Renal cortex interstitium (tissue), 11 donors: Measurements from ENCODE around the gene SPATA13. TPM values are rescaled to one million over a fixed set of nuclear protein-coding genes. Genes with fewer than 3 reads are reported as not detected.

ENCODE experiments used
- DNase-seq, 11 donors: peaks; one replicate each; pipeline ENCODE4 v3.0.0-alpha.2; 2013; ENCODE audit warnings: low read depth in 9 of 11, low spot score in 4 of 11; ENCODE audit errors: extremely low read depth in 1 of 11
- polyA plus RNA-seq, 3 donors: library from polyadenylated mRNA; unstranded; fragments of 120-200 nt; gene quantifications; one replicate each; pipeline ENCODE4 v1.2.1, GENCODE V29; 2013; ENCODE audit not compliant: insufficient read length in 3 of 3

Gene SPATA13
- polyA plus RNA-seq, 3 donors, result 46.0 to 59.7 (median 54.6) TPM

DNA sequence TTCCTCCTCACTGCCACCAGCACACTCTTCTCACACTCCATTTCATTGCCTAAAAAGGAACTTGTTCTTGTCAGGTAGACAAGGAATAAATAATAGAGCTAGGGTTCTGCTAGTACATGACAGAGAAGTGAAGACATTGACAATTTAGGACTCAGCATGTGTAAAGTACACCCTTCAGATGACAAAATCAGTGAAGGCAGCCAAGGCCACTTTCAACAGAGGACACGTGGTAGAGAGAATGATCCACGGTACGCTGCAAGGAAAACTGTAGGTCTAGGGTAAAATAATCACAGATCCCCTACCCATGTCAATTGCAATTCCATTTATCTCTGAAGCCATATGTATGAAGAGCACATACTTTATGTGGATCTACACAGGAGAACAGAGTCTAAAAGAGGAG, 7.2 kb upstream of the SPATA13 start:
- DNase-seq, result no peak

DNA sequence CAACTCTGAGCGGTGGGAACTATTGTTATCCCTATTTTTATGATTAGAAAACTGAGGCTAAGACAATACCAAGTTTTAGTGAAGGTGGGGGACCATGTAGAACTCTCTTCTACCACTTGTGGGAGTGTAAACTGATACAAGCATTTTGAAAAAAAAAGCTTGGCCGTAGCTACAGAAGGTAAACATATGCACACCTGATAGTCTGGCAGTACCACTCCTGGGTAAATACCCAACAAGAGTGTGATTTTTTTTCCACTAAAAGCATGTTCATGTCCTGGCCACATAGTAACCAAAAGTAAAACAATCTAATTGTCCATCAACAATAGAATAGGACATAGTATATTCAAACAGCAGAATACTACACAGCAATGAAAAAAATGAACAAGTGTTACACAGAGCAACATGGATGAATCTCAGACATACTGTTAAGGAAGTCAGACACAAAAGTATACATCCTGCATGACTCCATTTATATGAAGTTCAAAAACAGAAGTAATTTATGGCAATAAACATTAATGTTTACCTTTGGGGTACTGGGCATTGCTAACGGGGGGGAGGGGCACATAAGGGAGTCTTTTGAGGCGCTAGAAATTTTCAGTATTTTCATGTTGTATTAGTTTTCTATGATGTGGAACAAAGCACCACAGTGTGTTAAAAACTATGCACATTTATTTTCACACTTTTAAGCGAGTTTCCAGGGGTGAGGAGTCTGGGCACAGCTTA, 6.4 kb upstream of the SPATA13 start:
- DNase-seq, result no peak

GRCh38 chr13:24159357-24159756, 1.2 kb upstream of the SPATA13 start:
- DNase-seq, result no peak

DNA sequence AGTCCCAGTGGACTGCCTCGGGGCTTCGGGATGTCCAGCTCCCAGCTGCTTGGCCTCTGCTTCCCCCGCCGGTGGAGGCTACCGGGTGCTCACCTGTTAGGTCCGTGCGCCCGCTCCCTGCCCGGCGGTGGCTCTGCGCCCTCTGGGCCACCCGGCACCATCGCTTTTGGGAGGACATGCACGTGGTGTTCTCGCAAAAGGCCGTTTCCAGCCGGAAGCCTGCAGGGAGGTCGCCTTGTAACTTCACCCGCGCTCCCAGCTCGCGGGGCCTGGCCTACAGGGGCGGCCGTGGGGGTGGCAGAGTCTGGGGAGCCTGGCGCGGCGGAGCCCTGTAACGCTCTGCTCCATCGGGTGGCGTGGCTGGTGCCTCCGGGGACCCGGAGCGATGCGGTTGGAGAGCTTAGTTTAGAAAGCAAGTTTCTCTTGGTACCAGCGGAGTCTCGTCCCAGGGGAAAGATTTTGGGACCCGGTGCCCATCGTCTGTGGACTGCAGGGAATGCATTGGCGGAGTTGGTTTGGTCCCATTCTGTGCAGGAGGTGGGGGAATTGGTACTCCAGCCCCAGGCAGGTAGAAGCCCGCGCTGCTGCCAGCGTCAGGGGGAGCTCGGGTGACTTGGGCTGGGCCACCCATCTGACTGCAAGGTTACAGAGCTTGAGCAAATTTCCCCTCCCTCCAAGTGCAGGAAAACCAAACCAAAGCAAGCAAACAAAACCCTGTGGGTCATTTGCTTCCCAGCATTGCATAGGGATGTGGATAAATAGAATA, 673 bp downstream of the SPATA13 start:
- DNase-seq, result no peak

DNA sequence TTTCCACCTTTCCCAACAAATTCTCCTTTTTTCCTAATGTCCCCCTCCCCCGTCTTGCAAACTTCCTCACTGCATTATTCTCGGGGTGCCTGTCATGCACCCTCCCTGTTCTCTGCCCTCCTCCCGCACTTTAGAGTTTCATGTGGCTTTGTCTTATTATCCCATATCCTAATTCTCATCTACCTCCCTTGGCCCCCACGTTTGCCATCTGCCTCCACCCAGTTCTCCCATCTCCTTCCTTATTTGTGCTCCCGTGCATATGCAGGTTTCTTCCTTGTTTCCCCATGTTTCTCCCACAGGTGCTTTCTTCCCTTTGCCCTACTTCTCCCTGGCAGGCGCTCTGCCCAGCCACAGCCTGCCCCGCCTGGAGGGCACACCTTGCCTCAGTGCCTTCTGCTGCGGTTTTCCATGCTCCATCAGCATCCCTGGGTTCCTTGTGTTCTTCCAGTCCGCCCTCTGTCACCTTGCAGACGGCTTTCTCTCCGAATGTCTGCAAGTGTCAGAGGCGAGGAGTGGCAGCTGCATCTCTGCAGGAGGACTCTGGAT, 1.5 kb downstream of the SPATA13 start:
- no peak for DNase-seq

DNA sequence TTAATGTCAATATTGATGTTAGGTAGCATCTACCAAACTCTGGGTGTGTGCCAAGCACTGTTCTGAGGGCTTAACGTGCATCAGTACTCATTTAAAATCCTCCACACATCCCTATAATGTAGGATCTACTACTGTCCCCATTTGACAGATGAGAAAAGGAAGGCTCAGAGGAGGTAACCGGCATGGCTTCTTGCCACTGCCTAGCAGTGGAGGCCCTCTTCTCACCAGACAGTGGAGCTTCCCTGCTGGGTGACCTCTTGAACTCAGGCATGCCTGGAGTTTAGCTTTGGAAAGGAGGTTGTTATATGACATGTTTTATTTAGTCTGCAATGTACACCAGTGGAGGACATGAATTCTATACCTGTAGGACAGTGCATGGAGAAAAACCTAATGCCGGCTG, 2.1 kb downstream of the SPATA13 start:
- DNase-seq, result no peak

GRCh38 chr13:24165746-24166145, 5.2 kb downstream of the SPATA13 start:
- DNase-seq, result no peak

DNA sequence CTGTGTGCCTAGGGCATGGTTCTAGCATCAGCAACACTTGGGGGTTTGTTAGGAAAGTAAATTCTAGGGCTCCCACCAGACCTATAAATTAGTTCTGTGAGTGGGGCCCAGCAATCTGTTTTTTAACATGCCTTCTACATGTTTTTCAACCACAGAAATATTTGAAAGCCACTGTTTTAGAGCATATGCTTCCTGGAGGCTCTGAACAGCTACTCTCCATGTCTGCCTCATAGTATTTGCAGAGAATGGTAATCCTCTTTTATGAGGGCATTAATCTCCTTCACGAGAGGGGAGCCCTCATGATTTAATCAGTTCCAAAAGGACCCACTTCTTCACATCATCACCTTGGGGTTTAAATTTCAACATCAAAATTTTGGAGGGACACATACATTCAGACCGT, 6.0 kb downstream of the SPATA13 start:
- DNase-seq, result no peak

DNA sequence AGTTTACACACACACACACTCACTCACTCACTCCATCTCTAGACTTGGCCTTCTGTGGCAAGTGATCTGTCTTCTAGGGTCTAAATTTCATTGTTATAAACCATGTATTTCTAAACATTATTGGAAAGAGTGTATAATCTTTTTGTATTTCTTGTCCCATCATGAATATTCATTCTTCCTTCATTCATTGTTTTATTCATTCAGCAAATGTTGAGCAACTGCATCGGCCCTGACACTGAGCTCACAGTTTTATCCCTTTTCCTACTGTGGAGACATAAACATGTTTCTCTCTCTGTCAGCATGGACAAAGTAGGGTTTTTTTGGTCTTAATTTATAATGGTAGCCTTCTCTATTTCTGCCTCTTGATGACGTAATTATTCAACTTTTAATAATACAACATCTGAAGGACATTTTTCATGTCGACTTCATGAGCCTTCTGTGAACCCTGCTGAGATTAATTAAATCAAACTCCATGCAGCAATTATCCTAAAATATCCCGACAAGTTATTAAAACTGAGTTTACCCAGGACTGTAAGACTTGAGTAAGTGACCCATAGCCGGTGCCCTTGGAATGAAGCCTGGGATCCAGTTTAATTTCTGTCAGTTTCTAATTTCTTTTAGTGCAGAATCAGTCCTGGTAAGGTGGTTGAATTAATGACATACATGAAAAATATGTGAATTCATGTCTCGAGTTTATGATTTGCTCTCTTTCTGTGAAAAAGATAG, 7.3 kb downstream of the SPATA13 start:
- DNase-seq, result no peak

GRCh38 chr13:24168392-24168750, 7.9 kb downstream of the SPATA13 start:
- no peak for DNase-seq

GRCh38 chr13:24168979-24169378, 8.5 kb downstream of the SPATA13 start:
- DNase-seq, result no peak

DNA sequence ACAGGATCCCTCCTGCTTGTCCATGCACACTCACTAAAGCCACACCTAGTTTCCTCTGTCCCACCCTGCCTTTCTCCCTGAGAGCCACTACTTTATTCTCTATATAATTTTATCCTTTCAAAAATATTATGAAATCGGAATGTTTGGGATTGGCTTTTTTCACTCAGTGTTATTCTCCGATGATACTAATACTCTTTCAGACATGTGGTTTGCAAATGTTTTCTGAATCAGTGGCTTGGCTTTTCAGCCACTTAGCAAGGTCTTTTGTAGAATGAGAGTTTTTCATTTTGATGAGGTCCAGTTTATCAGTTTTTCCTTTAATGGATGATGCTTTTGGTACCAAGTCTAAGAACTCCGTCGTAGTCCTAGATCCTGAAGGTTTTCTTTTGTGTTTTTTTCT, 11.6 kb downstream of the SPATA13 start:
- no peak for DNase-seq

DNA sequence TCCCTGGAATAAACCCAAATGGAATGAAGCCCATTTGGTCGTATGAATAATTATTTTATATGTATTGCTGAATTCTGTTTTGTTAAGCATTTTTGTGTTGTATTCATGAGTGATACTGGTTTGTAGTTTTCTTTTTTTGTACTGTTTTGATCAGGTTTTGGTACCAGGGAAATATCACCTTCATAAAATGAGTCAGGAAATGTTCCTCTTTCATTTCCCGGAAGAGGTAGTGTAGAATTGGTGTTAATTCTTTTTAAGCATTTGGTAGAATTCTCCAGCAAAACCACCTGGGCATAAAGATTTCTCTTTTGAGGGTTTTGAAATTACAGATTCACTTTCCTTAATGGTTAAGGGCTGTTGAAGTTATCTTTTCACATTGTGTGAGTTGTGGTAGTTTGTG, 13.3 kb downstream of the SPATA13 start:
- no peak for DNase-seq

DNA sequence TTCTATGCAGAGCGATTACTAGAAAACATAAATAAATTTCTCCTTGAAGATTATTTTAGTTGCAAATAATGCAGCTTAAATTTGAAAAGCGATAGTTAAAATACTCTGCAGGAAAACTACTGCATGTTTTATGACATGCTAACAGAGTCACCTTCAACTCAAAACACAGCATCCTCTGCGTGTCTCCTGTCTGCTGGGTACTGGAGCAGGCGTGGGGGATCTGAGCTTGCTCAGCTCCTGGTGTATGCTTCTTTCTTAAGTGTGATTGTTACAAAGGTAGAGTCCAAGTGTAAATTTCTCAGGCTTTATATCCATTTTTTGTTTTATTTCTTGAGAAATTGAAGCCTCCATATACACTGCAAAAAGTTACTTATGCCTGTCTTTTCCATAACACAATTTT, 15.3 kb downstream of the SPATA13 start:
- no peak for DNase-seq

DNA sequence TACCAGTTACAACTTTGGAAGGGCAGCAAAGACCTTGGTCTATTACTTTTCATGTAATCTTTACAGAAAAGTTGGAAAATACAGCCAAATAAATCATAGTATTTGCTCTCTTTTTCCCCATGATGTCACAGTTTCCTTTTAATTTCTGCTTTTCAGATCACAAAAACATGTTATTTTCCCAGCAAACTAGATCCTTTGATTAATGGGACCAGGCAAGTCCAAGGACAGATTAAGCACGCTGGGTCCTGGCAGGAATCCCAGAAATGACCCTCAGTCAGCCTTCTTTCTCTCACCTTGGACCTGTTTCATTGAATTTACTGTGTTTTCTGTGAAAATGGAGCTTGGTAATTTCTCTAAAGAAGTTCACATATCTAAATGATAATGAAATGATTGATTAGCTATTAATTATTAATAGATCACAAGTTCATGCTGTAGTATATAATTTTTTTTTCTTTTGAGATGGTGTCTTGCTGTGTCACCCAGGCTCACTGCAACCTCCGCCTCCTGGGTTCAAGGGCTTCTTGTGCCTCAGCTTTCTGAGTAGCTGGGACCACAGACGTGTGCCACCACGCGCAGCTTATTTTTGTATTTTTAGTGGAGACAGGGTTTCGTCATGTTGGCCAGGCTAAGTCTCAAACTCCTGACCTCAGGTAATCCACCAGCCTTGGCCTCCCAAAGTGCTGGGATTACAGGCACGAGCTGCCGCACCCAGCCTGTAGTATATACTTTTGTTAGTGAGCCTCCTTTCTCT, 16.0 kb downstream of the SPATA13 start:
- DNase-seq, result no peak

DNA sequence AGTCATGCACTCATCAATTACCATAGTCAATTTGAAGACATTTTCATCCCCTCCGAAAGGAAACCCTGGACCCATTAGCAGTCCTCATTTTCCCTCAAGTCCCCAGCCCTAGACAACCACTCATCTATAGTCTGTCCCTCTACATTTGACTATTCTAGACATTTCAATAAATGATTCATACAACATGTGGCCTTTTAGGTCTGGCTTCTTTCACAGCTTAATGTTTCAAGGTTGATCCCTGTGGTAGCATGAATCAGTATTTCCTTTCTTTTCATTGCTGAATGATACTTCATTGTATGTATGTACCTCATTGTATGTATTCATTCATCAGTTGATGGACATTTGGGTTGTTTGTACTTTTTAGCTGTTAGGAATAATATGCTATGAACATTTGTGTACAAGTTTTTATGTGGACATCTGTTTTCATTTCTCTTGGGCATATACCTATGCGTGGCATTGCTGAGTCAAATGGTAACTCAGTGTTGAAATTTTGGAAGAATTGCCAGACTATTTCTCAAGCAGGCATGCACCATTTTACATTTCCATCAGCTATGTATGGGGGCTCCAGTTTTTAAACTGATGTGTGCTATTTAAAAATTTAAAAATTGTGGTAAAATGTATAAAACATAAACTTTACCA, 18.4 kb downstream of the SPATA13 start:
- no peak for DNase-seq

- no peak for DNase-seq
Observed at GRCh38 chr13:24179486-24179850, 18.9 kb downstream of the SPATA13 start.

DNA sequence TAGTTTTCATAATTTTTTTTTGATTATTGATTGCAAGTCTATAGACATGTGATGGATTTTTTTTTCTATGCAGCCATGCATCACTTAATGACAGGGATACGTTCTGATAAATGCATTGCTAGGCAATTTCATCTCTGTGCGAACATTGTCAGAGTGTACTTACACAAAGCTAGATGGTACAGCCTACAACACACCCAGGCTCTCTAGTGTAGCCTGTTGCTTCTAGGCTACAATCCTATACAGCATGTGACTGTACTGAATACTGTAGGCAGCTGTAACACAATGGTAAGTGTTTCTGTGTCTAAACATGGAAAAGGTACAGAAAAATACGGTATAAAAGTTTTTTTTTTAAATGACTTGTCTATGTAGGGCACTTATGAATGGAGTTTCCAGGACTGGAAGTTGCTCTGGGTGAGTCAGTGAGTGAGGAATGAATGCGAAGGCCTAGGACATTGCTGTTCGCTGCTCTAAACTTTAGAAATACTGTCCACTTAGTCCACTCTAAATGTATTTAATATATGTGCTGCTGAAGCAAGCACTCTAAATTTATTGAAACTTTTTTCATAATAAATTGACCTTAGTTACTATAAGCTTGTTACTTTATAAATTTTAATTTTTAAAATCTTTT, 20.3 kb downstream of the SPATA13 start:
- DNase-seq, result no peak
